Lower leg skin (tissue), 4 donors: ENCODE data around the gene ZNF304. TPM values are rescaled to one million over a fixed set of nuclear protein-coding genes. Genes with fewer than 3 reads are reported as not detected.

Experiments used
- total RNA-seq, 4 donors: library from RNA; depleted of rRNA; stranded (reverse); fragments of >200 nt; gene quantifications; one replicate each; pipeline ENCODE4 v1.1.0, GENCODE V29; 2016

Gene ZNF304
- total RNA-seq, 4 donors from 2014 or later: 8.3 to 11.8 (median 8.9) TPM

Other genes with a start within 250 kb of the ZNF304 start
- gene USP29, start 231.3 kb upstream of the ZNF304 start, total RNA-seq: not detected
- gene ZIM3, start 206.1 kb upstream of the ZNF304 start, total RNA-seq: not detected
- gene DUXA, start 183.8 kb upstream of the ZNF304 start, total RNA-seq: not detected
- gene ZNF264, start 159.8 kb upstream of the ZNF304 start, total RNA-seq: 10 to 100 TPM; 48.5 to 84.9 (median 57.8) TPM
- gene AURKC, start 120.2 kb upstream of the ZNF304 start, total RNA-seq: 1 to 10 TPM in 1 of 4 donors, under 1 TPM in 1, not detected in 2; 0.39 to 2.9 TPM
- 10 to 100 TPM; 18.1 to 23.0 (median 20.3) TPM for gene ZNF805, start 110.6 kb upstream of the ZNF304 start, total RNA-seq
- gene ZNF460, start 70.8 kb upstream of the ZNF304 start, total RNA-seq: 10 to 100 TPM; 57.6 to 71.0 (median 65.5) TPM
- 10 to 100 TPM; 11.4 to 15.7 (median 12.4) TPM for gene ZNF543, start 30.8 kb upstream of the ZNF304 start, total RNA-seq
- gene TRAPPC2B, start 12.3 kb downstream of the ZNF304 start, total RNA-seq: 10 to 100 TPM; 11.3 to 20.1 (median 19.5) TPM
- gene ZNF547, start 12.3 kb downstream of the ZNF304 start, total RNA-seq: 1 to 10 TPM in 3 of 4 donors, under 1 TPM in 1; 0.42 to 2.4 (median 1.4) TPM
- gene ZNF548, start 38.6 kb downstream of the ZNF304 start, total RNA-seq: 10 to 100 TPM; 20.3 to 29.3 (median 23.5) TPM
- gene ZNF17, start 59.9 kb downstream of the ZNF304 start, total RNA-seq: 10 to 100 TPM in 2 of 4 donors, 1 to 10 TPM in 2; 8.9 to 30.3 (median 14.0) TPM
- 10 to 100 TPM in 3 of 4 donors, 1 to 10 TPM in 1; 7.8 to 16.1 (median 12.9) TPM for gene ZNF749, start 84.1 kb downstream of the ZNF304 start, total RNA-seq
- 1 to 10 TPM in 1 of 4 donors, under 1 TPM in 3; 0.25 to 1.4 (median 0.86) TPM for gene VN1R1, start 105.9 kb downstream of the ZNF304 start, total RNA-seq
- 10 to 100 TPM; 11.6 to 18.3 (median 12.2) TPM for gene ZNF772, start 126.3 kb downstream of the ZNF304 start, total RNA-seq
- gene ZNF419, start 136.5 kb downstream of the ZNF304 start, total RNA-seq: 10 to 100 TPM in 3 of 4 donors, 1 to 10 TPM in 1; 7.8 to 26.6 (median 13.4) TPM
- gene ZNF773, start 148.7 kb downstream of the ZNF304 start, total RNA-seq: 10 to 100 TPM in 3 of 4 donors, 1 to 10 TPM in 1; 5.7 to 30.8 (median 17.5) TPM
- gene ZNF549, start 176.1 kb downstream of the ZNF304 start, total RNA-seq: 1 to 10 TPM; 4.4 to 5.5 (median 4.9) TPM
- 10 to 100 TPM in 3 of 4 donors, 1 to 10 TPM in 1; 9.8 to 19.2 (median 13.5) TPM for gene ZNF550, start 208.6 kb downstream of the ZNF304 start, total RNA-seq
- gene ZNF416, start 227.6 kb downstream of the ZNF304 start, total RNA-seq: 10 to 100 TPM in 1 of 4 donors, 1 to 10 TPM in 3; 6.7 to 10.2 (median 8.4) TPM
- 10 to 100 TPM in 1 of 4 donors, 1 to 10 TPM in 3; 2.0 to 12.7 (median 4.3) TPM for gene ZIK1, start 232.9 kb downstream of the ZNF304 start, total RNA-seq
- gene ZNF530, start 248.6 kb downstream of the ZNF304 start, total RNA-seq: 10 to 100 TPM in 1 of 4 donors, 1 to 10 TPM in 3; 4.8 to 16.9 (median 6.1) TPM